ENCODE measurements around the gene ASXL1.

Gene ASXL1

GRCh38 chr20:32442630-32443373 is 84.7 kb downstream of the ASXL1 start:
- no peak for DNase-seq

GRCh38 chr20:32443386-32443974 is 85.3 kb downstream of the ASXL1 start:
- DNase-seq = peak in 1 of 5 experiments; percentile 24

GRCh38 chr20:32444474-32445220 is 86.5 kb downstream of the ASXL1 start:
- no peak for DNase-seq

GRCh38 chr20:32445539-32446273 is 87.6 kb downstream of the ASXL1 start:
- DNase-seq = peak in 1 of 5 experiments; percentile 67

GRCh38 chr20:32446301-32447100 is 88.4 kb downstream of the ASXL1 start:
- no peak for DNase-seq

- no peak for DNase-seq
Measured at GRCh38 chr20:32447136-32448027, 89.3 kb downstream of the ASXL1 start.

- no peak for DNase-seq
Measured at GRCh38 chr20:32448306-32449056, 90.3 kb downstream of the ASXL1 start.

- DNase-seq = no peak
Measured at GRCh38 chr20:32449057-32449889, 91.1 kb downstream of the ASXL1 start.

GRCh38 chr20:32449890-32450401 is 91.8 kb downstream of the ASXL1 start:
- DNase-seq = no peak

- no peak for DNase-seq
Measured at GRCh38 chr20:32450484-32451061, 92.4 kb downstream of the ASXL1 start.

GRCh38 chr20:32451340-32451681 is 93.2 kb downstream of the ASXL1 start:
- no peak for DNase-seq

GRCh38 chr20:32451682-32452461 is 93.7 kb downstream of the ASXL1 start:
- no peak for DNase-seq

- DNase-seq = no peak
Measured at GRCh38 chr20:32452776-32453466, 94.8 kb downstream of the ASXL1 start.

- DNase-seq = no peak
Measured at GRCh38 chr20:32453467-32454163, 95.5 kb downstream of the ASXL1 start.

GRCh38 chr20:32454164-32455145 is 96.3 kb downstream of the ASXL1 start:
- no peak for DNase-seq

Measured in T-helper 2 cell (primary cell).